OCI-LY3 (cell line): ENCODE measurements around the gene VGLL4.
A peak's percentile ranks its signal among the peaks of the same experiment; 100 is the strongest.

Experiments
- H2AFZ ChIP-seq: fragments of 200-600, 300-600 bp; shearing (Covaris generic); 2 replicates; pipeline ENCODE4 v1.6.0; 2014; ENCODE audit warnings: antibody characterized with exemption, low read depth, low read length
- H3K27ac ChIP-seq: fragments of 200-600, 300-600 bp; sonication (generic); 2 replicates; pipeline ENCODE4 v1.5.1; 2014; ENCODE audit warnings: mild to moderate bottlenecking, low read length, moderate library complexity, mixed read lengths
- H3K27me3 ChIP-seq: fragments of 200-600, 300-600 bp; sonication (generic); 2 replicates; pipeline ENCODE4 v1.6.1; 2014; ENCODE audit warnings: low read depth, low read length, mixed read lengths
- H3K36me3 ChIP-seq: fragments of 200-600, 300-600 bp; sonication (generic); replicated peaks from 2 replicates; pipeline ENCODE3; 2014; ENCODE audit warnings: low read depth, low read length, mixed read lengths
- H3K4me1 ChIP-seq: fragments of 300-600, 200-600 bp; sonication (generic); 2 replicates; pipeline ENCODE4 v1.6.1; 2014; ENCODE audit warnings: low read length, mixed read lengths
- H3K4me2 ChIP-seq: fragments of 200-600, 300-600 bp; sonication (generic); 2 replicates; pipeline ENCODE4 v1.6.1; 2014; ENCODE audit warnings: low read length, mixed read lengths
- H3K4me3 ChIP-seq: fragments of 300-600, 200-600 bp; sonication (generic); 2 replicates; pipeline ENCODE4 v1.5.1; 2014; ENCODE audit warnings: antibody characterized with exemption, mild to moderate bottlenecking, low read length, moderate library complexity
- H3K79me2 ChIP-seq: fragments of 300-600, 200-600 bp; shearing (Covaris generic); 2 replicates; pipeline ENCODE4 v1.6.1; 2014; ENCODE audit warnings: mild to moderate bottlenecking, low read length, mixed read lengths
- H3K9ac ChIP-seq: fragments of 300-600, 200-600 bp; shearing (Covaris generic); 2 replicates; pipeline ENCODE4 v1.6.0; 2014; ENCODE audit warnings: mild to moderate bottlenecking, low read length, moderate library complexity
- H3K9me3 ChIP-seq: fragments of 200-600, 300-600 bp; shearing (Covaris generic); 2 replicates; pipeline ENCODE4 v1.6.1; 2014; ENCODE audit warnings: low read length, mixed read lengths; ENCODE audit not compliant: insufficient read depth
- H4K20me1 ChIP-seq: fragments of 200-600, 300-600 bp; sonication (generic); 2 replicates; pipeline ENCODE4 v1.6.1; 2016; ENCODE audit warnings: low read length, mixed read lengths; ENCODE audit not compliant: insufficient read depth
- CTCF ChIP-seq: fragments of 200-600, 300-600 bp; sonication (generic); IDR thresholded peaks from 2 replicates; pipeline ENCODE4 v1.5.1; 2014; ENCODE audit warnings: antibody characterized with exemption, low read length, low read depth
- EZH2phosphoT487 ChIP-seq: fragments of 200-600 bp; shearing (Covaris generic); IDR thresholded peaks from 2 replicates; pipeline ENCODE4 v1.6.1; 2018; ENCODE audit warnings: antibody characterized with exemption, mixed run types, low read depth

VGLL4 gene

DNA sequence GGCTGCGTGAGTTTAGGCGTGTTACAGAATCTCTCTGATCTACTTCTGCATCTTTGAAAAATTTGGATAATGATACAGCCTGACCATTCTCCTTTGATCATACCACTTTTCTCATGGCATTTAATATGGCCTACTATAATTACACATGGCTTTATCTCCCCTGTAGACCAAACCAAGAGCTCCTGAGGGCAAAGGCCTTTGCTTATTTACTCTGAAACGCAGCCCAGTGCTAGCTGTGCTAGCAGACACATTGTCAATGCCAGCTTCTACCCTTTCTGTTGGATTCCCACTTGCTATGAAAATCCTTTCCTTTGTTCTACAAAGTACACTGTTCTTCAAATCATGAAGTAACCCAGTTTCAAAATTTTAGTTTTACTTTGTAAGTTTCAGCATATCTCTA is 16.5 kb upstream of the VGLL4 start:
- H3K4me1 ChIP-seq: no peaks in the 10 kb centered on the region
- H3K4me2 ChIP-seq: no peak overlapping the region
- no peaks in the 10 kb centered on the region for H4K20me1 ChIP-seq
- TF ChIP-seq EZH2phosphoT487 (no peak), CTCF (no peak)
- H3K27me3 ChIP-seq: no peaks in the 10 kb centered on the region; the same call in none of the 2 replicates
- no peaks in the 10 kb centered on the region for H3K36me3 ChIP-seq
- no peak overlapping the region for H3K27ac ChIP-seq
- no peak overlapping the region for H3K9ac ChIP-seq
- H3K4me3 ChIP-seq: no peak overlapping the region
- H3K9me3 ChIP-seq: no peaks in the 10 kb centered on the region
- no peaks in the 10 kb centered on the region for H3K79me2 ChIP-seq
- H2AFZ ChIP-seq: no peak overlapping the region

DNA sequence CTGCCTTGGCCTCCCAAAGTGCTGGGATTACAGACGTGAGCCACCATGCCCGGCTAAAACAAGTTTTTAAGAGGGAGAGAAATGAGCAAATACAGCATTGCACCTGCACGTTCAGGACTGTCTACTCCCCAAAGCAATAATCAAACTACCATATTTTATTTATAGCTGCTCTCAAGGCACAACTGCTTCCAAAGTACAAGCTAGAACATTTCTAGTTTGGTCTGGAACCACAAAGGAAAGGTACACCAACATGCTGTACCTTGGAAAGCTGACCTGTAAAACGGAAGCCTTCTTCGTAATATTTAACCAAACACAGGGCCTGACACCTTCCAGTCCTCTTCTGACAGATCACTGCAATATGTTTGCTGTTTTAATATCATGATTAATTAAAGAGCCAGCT is 14.5 kb upstream of the VGLL4 start:
- TF ChIP-seq EZH2phosphoT487 (no peak), CTCF (no peak)
- Histone ChIP-seq H3K79me2 (no peaks in the 10 kb centered on the region), H3K4me3 (no peak overlapping the region), H3K27ac (no peak overlapping the region), H3K27me3 (peaks cover 8% of the 10 kb centered on the region), H3K36me3 (no peaks in the 10 kb centered on the region), H2AFZ (no peak overlapping the region), H3K9me3 (no peaks in the 10 kb centered on the region), H3K9ac (no peak overlapping the region), H3K4me2 (no peak overlapping the region), H4K20me1 (no peaks in the 10 kb centered on the region), H3K4me1 (0 out of 2 replicates have a peak, but pooled peaks cover 8% of the 10 kb centered on the region)

GRCh38 chr3:11655196-11655928 is 11.6 kb upstream of the VGLL4 start:
- H3K4me3 ChIP-seq: no peak overlapping the region
- TF ChIP-seq CTCF: peak; percentile 42
- no peak for TF ChIP-seq EZH2phosphoT487

GRCh38 chr3:11654166-11654565 is 10.5 kb upstream of the VGLL4 start:
- no peaks in the 10 kb centered on the region for H3K36me3 ChIP-seq
- H3K27ac ChIP-seq: no peak overlapping the region
- peak overlapping the region; percentile 52 for H3K4me2 ChIP-seq
- peaks cover 28% of the 10 kb centered on the region for H3K27me3 ChIP-seq
- TF ChIP-seq CTCF (no peak), EZH2phosphoT487 (no peak)
- H3K4me1 ChIP-seq: 0 out of 2 replicates have a peak, but pooled peaks cover 8% of the 10 kb centered on the region
- H3K4me3 ChIP-seq: peak overlapping the region; percentile 15
- no peaks in the 10 kb centered on the region for H3K79me2 ChIP-seq
- H2AFZ ChIP-seq: peak overlapping the region; percentile 58
- no peaks in the 10 kb centered on the region for H3K9me3 ChIP-seq
- H3K9ac ChIP-seq: no peak overlapping the region
- no peaks in the 10 kb centered on the region for H4K20me1 ChIP-seq

More at GRCh38 chr3:11655196-11655928, 11.6 kb upstream of the VGLL4 start:
- no peaks in the 10 kb centered on the region for H3K9me3 ChIP-seq
- no peak overlapping the region for H3K4me2 ChIP-seq
- 0 out of 2 replicates have a peak, but pooled peaks cover 8% of the 10 kb centered on the region for H3K4me1 ChIP-seq
- H4K20me1 ChIP-seq: no peaks in the 10 kb centered on the region
- H2AFZ ChIP-seq: no peak overlapping the region
- no peaks in the 10 kb centered on the region for H3K36me3 ChIP-seq
- no peak overlapping the region for H3K27ac ChIP-seq
- H3K9ac ChIP-seq: no peak overlapping the region
- H3K79me2 ChIP-seq: no peaks in the 10 kb centered on the region
- peaks cover 16% of the 10 kb centered on the region for H3K27me3 ChIP-seq
